Measurements from ENCODE around the gene CCDC63.

CCDC63 gene

DNA sequence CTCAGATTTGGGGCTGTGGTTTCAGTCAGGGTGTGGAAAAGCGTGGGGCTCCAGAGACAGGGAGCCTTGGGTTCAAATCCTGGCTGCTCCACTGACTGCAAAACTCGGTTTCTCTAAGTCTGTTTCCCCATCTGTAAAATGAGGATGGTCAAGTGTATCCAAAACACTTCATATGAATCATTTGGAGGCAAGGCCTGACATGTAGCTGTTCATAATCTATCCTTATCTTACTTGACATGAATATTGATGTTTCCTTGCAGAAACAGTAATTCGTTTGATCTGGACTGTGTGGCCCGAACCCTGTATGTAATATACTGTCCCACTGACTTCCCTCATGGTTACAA lies 1.5 kb upstream of the CCDC63 start:
- Histone ChIP-seq H3K27ac (replicated peaks) (no peak overlapping the region), H3K27me3 (ENCODE audit: insufficient read depth, poor library complexity, severe bottlenecking) (no peaks in the 10 kb centered on the region), H3K4me3 (replicated peaks; ENCODE audit: insufficient read depth, low read length) (no peak overlapping the region)
- no peak for DNase-seq (ENCODE audit: low read depth in 1 of 2, low spot score in 1 of 2)
- TF ChIP-seq POLR2AphosphoS5 (IDR thresholded peaks at IDR 0.05; ENCODE audit: low read depth) (no peak), GABPA (IDR thresholded peaks at IDR 0.05; ENCODE audit: low read depth) (no peak), SPI1 (IDR thresholded peaks at IDR 0.05; ENCODE audit: borderline replicate concordance, low read depth) (no peak)
- TF ChIP-seq, protein P1, sequence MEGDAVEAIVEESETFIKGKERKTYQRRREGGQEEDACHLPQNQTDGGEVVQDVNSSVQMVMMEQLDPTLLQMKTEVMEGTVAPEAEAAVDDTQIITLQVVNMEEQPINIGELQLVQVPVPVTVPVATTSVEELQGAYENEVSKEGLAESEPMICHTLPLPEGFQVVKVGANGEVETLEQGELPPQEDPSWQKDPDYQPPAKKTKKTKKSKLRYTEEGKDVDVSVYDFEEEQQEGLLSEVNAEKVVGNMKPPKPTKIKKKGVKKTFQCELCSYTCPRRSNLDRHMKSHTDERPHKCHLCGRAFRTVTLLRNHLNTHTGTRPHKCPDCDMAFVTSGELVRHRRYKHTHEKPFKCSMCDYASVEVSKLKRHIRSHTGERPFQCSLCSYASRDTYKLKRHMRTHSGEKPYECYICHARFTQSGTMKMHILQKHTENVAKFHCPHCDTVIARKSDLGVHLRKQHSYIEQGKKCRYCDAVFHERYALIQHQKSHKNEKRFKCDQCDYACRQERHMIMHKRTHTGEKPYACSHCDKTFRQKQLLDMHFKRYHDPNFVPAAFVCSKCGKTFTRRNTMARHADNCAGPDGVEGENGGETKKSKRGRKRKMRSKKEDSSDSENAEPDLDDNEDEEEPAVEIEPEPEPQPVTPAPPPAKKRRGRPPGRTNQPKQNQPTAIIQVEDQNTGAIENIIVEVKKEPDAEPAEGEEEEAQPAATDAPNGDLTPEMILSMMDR (IDR thresholded peaks at IDR 0.05; ENCODE audit: insufficient read depth, low read length), result no peak
- TF ChIP-seq, protein P2, sequence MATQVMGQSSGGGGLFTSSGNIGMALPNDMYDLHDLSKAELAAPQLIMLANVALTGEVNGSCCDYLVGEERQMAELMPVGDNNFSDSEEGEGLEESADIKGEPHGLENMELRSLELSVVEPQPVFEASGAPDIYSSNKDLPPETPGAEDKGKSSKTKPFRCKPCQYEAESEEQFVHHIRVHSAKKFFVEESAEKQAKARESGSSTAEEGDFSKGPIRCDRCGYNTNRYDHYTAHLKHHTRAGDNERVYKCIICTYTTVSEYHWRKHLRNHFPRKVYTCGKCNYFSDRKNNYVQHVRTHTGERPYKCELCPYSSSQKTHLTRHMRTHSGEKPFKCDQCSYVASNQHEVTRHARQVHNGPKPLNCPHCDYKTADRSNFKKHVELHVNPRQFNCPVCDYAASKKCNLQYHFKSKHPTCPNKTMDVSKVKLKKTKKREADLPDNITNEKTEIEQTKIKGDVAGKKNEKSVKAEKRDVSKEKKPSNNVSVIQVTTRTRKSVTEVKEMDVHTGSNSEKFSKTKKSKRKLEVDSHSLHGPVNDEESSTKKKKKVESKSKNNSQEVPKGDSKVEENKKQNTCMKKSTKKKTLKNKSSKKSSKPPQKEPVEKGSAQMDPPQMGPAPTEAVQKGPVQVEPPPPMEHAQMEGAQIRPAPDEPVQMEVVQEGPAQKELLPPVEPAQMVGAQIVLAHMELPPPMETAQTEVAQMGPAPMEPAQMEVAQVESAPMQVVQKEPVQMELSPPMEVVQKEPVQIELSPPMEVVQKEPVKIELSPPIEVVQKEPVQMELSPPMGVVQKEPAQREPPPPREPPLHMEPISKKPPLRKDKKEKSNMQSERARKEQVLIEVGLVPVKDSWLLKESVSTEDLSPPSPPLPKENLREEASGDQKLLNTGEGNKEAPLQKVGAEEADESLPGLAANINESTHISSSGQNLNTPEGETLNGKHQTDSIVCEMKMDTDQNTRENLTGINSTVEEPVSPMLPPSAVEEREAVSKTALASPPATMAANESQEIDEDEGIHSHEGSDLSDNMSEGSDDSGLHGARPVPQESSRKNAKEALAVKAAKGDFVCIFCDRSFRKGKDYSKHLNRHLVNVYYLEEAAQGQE (IDR thresholded peaks at IDR 0.05; ENCODE audit: insufficient replicate concordance, low read depth), result no peak

DNA sequence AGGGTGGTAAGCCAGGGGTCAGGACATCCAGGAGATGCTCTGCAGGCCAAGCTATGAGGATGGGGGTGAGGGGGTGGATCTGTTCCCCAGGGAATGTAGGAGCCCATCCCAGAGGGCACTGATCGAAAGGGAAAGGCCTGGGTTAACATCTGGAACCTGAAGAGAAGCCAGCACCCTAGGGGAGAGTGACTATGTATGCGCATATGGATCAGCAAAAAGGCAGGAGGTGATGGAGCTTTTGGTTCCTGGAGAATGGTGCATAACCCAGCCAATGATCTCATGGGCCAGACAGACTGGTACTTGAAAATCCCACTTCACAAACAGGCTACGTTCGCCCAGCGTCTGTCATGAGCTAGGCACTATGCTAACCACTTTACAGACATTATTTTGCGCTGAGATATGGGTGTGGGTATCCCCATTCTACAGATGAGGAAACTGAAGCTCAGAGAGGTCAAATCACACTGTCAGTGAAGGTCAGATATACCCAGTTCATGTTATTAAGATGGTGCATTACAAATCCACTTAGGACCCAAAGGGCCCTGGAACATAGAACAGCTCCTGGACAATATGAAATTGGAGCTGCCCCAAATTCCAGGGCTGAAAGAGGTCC lies 1.6 kb downstream of the CCDC63 start:
- no peaks in the 10 kb centered on the region for H3K27me3 ChIP-seq (ENCODE audit: insufficient read depth, poor library complexity, severe bottlenecking)
- TF ChIP-seq, protein P2 (IDR thresholded peaks at IDR 0.05; ENCODE audit: insufficient replicate concordance, low read depth), result no peak
- TF ChIP-seq, protein P1 (IDR thresholded peaks at IDR 0.05; ENCODE audit: insufficient read depth, low read length), result no peak
- TF ChIP-seq POLR2AphosphoS5 (IDR thresholded peaks at IDR 0.05; ENCODE audit: low read depth), result no peak
- TF ChIP-seq GABPA (IDR thresholded peaks at IDR 0.05; ENCODE audit: low read depth), result no peak
- TF ChIP-seq SPI1 (IDR thresholded peaks at IDR 0.05; ENCODE audit: borderline replicate concordance, low read depth), result no peak
- H3K27ac ChIP-seq (replicated peaks), result no peak overlapping the region
- H3K4me3 ChIP-seq (replicated peaks; ENCODE audit: insufficient read depth, low read length), result no peak overlapping the region
- DNase-seq (ENCODE audit: low read depth in 1 of 2, low spot score in 1 of 2), result no peak

DNA sequence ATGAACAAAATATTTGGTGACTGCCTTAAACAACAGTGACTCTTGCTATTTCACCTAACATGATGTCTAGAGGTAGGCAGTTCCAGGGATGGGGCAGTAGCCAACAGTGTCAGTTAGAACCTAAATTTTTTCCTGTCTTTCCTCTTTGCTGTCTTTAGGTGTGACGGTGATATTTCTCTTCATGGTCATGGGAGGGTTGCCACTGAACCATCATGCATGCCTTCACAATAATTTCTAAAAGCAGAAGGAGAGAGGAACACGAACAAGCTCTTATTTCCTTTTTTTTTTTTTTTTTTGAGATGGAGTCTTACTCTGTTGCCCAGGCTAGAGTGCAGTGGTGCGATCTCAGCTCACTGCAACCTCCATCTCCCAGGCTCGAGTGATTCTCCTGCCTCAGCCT lies 2.4 kb downstream of the CCDC63 start:
- Histone ChIP-seq H3K27me3 (ENCODE audit: insufficient read depth, poor library complexity, severe bottlenecking) (no peaks in the 10 kb centered on the region), H3K4me3 (replicated peaks; ENCODE audit: insufficient read depth, low read length) (no peak overlapping the region), H3K27ac (replicated peaks) (no peak overlapping the region)
- DNase-seq (ENCODE audit: low read depth in 1 of 2, low spot score in 1 of 2), result no peak
- TF ChIP-seq POLR2AphosphoS5 (IDR thresholded peaks at IDR 0.05; ENCODE audit: low read depth), result no peak
- TF ChIP-seq SPI1 (IDR thresholded peaks at IDR 0.05; ENCODE audit: borderline replicate concordance, low read depth), result no peak
- TF ChIP-seq, protein P1 (IDR thresholded peaks at IDR 0.05; ENCODE audit: insufficient read depth, low read length), result no peak

Measured in HL-60 (cell line).